HG02970 (cell line): ENCODE measurements around the gene GPR158.
"Not testable (repeated sequence)": the region's sequence is repeated elsewhere in the genome, so short reads cannot be mapped to it uniquely, and the experiment has no call there.

Experiments
- ATAC-seq: cut with Tn5 transposase; IDR thresholded peaks from one replicate; pipeline ENCODE4 v1.9.1; 2021; ENCODE audit warnings: mild to moderate bottlenecking, moderate library complexity, moderate number of reproducible peaks; ENCODE audit not compliant: unreplicated experiment, low FRiP score

GPR158 gene

DNA sequence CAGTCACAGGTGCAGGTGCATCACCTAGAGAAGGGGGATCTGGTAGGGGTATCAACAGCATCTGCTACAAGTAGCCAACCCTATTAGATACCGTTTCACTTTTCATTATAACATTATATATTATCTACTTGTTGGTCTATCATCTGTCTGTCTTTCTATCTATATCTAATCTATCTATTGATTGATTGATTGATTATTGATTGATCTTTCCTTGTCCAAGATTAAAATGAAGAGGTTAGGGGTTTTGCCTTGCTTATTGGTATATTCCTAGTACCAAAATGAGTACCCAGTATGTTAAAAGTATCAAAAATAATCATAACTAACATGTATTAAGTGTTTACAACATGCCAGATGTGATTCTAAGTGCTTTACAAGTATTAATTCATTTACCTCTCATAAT, 121.5 kb downstream of the GPR158 start:
- no peak for ATAC-seq

DNA sequence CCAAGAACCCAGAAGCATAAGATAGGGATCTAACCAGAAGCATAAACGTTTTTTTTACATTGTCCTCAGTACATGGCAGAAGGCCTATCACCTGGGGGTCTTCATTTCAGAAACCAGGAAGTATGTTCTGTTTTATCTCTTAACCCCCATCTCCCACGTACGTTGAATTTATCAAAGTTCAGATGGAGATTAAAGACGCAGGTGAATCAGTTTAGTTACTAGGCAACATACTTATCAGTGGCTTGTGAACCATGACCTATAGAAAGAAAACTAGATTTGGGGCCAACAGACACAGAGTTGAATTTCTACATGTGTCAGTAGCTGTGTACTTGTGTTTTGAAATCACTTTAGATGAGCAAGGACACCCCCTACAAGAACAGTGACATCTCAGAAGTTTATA, 122.7 kb downstream of the GPR158 start:
- ATAC-seq, result no peak

DNA sequence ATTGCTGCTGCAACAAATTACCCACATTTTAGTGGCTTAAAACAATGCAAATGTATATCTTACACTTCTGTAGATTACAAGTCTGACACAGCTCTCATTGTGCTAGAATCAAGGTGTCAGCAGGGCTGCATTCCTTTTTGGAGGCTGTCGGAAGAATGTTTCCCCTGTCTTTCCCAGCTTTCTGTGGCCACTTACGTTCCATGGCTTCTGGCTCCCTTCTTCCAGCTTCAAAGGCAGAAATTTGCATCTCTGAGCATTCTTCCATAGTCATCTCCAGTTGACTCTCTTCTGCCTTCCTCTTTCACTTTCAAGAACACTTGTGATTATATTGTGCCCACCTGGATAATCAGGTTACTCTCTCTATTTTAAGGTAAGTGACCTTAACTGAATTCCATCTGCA, 125.3 kb downstream of the GPR158 start:
- no peak for ATAC-seq

DNA sequence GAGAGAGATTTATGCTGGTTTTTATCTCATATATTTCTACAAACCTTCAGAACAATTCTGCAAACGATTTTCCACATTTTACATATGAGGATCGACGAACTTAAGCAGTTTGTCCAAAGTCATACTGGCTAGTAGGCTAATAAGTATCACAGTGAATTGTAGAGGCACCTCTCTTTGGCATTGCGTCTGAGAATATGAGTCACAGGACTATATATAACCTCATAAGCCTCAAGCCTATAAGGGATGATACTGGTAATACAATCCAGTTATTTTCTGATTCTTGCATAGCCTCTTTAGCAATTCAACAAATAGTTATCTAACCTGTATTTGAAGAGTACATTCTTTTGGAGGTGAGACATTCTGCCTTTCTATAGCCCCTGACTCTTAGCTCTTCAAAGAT, 129.8 kb downstream of the GPR158 start:
- no peak for ATAC-seq

DNA sequence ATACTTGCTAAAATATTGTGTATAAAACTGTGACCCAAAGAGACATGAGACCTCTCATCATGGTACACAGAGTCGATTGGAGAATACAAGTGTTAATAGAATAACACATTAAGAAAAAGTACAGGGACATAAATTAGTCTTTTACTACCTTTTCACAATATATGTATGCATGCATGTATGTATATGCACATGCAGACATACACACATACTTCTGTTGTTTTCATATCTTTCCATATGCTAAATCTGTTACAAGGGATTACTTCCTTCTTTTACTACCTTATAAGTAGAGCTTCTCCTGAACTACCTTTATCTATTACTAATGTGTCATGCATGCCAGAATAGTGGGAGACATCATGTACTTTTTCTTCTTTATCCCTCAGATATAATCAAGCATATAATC, 131.6 kb downstream of the GPR158 start:
- ATAC-seq, result no peak

DNA sequence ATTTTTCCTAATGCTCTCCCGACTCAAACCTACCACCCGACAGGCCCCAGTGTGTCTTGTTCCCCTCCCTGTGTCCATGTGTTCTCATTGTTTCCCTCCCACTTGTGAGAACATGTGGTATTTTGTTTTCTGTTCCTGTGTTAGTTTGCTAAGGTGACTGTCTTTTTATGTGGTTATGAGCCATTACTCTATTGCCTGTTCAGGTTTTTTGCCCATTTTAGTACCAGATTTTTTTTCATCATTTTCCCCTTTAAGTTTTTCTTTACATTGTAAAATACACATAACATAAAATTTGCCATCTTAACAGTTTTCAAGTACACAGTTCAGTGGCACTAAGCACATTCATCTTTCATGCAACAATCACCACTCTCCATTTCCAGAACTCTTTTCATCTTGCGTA, 133.5 kb downstream of the GPR158 start:
- ATAC-seq, result no peak

DNA sequence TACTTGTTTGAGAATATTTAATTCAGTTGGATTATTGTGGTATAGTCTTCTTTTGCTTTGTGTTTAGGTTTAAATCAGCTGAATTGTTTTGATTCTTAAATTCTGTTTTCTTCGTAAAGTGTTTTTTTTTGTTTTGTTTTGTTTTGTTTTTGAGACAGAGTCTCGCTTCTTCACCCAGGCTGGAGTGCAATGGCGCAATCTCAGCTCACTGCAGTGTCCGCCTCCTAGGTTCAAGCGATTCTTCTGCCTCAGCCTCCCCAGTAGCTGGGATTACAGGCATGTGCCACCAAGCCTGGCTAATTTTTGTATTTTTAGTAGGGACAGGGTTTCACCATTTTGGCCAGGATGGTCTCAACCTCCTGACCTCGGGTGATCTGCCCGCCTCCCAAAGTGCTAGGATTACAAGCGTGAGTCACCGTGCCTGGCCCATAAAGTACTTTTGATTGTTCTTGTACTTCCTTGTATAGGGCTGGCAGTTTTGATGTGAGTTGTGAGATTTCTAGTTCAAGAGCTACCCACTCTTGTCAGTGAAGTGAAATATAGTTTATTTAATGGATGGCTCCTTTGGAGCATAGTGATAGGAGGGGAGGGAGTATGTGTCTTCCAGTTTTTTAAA, 142.9 kb downstream of the GPR158 start:
- ATAC-seq, result not testable (repeated sequence)

DNA sequence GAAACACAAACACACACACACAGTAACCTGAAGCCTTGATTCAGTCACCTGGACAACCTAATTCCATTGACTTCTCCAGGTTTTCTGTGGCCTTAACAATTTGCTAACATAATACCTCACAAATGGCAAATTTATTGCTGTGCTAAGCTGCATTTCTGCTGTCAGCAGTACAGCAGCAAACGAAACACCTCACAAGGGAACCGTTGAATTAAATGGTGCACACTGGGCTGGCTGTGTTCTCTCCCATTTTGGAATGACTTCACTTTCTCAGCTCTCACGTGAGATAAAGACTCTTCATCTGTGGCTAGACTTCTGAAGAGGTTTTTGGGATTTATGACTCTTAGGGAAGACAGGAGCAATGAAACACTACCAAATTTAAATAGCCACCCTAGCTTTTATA, 152.5 kb downstream of the GPR158 start:
- no peak for ATAC-seq

DNA sequence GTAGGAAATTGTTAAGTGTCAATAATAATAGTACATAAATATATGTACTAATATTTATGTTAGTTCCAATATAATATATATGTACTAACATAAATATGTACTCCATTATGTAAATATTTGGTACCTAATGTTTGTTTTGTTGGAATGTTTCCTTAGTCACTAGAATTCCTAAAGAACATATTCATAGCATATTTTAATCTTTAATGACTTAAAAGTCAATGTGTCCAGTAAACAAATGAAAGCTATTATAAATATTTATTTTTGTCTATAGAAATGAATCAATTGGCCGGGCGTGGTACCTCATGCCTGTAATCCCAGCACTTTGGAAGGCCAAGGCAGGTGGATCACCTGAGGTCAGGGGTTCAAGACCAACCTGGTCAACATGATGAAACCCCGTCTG, 153.6 kb downstream of the GPR158 start:
- no peak for ATAC-seq

DNA sequence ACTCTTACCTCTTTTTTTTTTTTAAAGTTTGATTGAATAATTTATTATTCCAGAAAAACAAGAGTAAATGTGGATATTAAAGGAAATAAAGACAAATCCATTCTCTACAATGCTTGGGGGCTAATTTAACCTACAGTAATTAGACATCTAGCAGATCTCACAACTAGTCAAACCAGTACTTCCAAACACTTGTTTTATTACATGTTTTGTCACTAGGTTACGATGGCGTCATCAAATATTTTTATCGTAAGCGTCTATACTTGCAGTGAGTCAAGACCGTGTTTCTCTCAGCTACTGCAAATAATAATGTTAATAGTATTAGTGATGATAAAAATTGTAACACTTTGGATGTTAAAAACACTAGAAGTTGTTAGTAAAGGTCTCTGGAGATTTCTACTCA, 154.8 kb downstream of the GPR158 start:
- not testable (repeated sequence) for ATAC-seq

DNA sequence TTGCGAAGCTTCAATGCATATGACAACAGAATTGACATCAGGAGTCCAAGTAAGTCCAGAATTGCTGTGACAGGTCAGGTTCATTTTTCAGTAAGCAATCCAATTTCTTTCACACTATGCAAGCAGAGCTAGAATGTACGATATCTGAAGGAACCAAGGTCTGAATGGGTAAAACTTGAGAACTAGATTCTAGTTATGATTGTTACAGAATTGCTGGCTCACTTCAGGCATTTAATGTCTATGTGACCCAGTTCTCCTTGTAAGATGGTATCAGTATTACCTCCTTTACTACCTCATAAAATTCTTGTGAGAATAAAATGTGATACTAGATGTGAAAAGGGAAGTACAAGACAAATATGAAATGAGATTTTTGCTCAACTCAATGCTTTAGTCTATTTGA, 159.6 kb downstream of the GPR158 start:
- ATAC-seq, result no peak

DNA sequence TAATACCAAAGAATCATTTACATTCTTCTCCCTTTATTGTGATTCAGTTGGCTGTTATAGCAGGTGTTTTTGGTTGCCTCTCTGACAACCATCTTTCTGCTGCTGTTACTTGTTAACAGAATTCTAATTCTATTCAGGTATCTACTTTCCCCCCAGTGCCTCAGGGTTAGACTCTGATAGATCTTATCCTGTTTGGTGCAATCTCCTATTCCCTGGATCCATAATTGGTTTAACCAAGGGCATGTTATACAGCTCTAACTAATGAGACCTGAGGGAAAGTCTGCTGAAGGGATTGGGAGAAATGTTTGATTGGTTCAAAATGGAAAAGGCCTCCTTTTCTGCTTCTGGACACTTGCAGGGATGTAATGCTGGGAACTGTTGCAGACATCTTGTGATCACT, 161.5 kb downstream of the GPR158 start:
- ATAC-seq, result no peak

DNA sequence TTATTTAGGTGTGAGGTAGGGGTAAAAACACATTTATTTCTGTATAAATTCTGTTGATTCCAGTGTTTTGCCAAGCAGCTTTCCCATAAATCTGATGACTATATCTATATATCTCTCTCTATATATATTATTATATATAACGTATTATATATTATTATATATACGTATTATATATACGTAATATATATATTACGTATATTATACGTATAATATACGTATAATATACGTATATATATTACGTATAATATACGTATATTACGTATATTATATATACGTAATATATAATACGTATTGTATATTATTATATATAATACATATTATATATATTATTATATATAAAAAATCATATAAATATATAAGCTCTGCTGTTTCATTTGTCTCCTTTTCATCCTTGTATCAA, 163.5 kb downstream of the GPR158 start:
- ATAC-seq, result no peak

DNA sequence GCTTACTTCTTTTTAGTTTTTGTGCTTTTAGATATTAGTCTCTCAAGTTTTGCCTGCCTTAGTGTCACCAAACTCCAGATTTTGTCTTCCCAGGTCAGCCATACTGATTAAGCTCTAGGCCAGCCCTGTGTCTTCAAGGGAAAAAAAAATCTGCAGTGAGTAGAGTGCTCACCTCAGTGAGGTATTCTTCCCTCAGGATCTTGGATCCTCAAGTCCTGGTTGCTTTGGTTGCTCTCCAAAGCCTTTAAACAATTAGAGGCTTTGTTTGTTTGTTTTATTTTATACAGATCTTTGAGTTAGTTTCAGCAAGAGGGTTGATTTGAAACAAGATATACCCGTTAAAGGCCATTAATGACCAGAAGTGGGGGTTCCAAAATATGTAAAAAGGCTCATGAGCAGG, 165.2 kb downstream of the GPR158 start:
- ATAC-seq, result no peak

DNA sequence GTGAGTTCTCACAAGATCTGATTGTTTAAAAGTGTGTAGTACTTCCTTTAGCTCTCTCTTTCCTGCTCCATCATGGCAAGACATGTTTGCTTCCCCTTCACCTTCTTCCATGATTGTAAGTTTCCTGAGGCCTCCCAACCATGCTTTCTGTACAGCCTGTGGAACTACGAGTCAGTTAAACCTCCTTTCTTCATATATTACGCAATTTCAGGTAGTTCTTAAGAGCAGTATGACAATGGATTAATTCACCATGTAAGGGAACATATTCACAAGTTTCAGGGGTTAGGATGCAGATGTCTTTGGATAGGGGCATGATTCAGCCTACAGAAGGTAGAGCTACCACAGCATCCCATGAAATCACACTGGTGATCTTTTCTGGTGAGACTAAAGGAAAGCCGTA, 174.7 kb downstream of the GPR158 start:
- ATAC-seq, result no peak

DNA sequence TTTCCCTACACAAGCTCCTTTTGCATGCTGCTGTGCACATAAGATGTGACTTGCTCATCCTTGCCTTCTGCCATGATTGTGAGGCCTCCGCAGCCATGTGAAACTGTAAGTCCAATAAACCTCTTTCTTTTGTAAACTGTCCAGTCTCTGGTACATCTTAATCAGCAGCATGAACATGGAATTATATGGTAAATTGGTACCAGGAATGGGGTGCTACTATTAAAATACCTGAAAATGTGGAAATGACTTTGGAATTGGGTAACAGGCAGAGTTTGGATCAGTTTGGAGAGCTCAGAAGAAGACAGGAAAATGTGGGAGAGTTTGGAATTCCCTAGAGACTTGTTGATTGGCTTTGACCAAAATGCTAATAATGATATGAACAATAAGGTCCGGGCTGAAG, 181.8 kb downstream of the GPR158 start:
- ATAC-seq, result no peak

DNA sequence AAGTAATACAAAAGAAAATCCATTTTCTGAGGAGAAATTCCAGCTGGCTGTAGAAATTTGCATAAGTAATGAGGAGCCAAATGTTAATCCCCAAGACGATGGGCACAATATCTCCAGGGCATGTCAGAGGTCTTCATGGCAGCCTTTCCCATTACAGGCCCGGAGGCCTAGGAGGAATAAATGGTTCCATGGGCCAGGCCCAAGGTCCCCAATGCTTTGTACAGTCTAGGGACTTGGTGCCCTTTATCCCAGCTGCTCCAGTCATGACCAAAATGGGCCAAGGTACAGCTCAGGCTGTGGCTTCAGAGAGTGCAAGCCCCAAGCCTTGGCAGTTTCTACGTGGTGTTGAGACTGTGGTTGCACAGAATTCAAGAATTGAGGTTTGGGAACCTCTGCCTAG, 182.5 kb downstream of the GPR158 start:
- no peak for ATAC-seq

DNA sequence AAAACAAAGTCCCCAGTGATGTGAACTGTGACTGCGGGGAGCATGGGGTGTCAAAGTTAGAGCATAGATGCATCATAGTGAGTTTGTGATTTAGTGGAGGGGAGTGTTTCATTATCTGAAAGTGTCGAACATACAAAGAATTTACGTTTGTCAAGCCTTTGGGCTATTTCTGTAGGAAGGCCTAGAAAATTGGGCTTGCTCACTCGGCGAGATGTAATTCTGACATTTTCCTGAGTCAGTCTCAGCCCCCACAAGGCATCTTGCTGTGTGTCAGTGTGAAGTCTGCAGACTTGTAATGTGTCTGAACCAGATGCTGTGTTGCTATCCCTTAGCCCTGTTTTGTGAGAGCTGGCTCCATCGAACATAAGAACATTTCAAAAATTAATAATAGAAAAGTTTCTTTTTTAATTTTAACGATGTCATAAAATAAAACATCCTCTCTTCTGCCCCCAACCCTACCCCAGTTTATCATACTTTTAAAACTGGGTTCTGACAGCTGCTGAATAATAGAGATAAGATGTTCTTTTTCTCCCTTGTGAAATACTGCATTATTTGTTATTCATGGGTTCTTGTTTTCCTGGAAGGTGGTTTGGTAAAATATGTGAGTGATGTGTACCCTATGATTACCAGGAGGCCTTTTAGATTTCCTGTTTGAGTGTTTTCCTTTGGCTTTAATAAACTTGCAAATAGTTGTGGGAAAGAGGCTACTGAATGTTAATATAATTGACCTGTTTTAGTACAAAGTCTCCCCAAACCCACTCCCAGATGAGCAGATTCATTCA, 207.4 kb downstream of the GPR158 start:
- ATAC-seq, result no peak

DNA sequence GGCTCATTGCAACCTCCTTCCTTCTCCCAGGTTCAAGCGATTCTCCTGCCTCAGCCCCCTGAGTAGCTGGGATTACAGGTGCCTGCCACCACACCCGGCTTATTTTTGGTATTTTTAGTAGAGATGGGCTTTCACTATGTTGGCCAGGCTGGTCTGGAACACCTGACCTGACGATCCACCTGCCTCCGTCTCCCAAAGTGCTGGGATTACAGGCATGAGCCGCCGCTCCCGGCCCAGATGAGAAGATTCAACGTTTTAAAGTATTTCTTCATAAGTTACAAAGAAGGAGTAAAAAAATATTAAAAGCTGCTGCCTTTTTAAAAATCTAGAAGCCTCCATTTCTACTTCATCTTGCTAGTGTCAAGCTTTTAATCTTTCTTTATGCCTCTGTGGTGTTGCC, 208.1 kb downstream of the GPR158 start:
- not testable (repeated sequence) for ATAC-seq

DNA sequence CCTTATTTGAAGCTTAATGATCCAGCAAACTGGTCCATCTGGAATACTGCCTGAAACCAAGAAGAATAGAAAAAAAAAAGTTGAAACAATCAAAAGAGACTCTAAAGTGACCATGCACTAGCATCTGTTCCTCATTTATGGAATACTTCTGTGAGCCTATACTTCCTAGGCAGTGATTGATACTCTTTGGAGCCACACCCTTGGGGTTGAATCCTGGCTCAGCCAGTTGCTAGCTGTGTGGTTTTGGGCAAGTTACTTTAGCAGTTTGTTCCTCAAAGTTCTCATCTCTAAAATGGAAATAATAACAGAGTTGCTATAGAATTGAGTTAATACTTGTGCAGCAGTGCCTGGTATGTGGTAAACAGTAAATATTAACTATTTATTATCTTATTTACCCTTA, 208.9 kb downstream of the GPR158 start:
- ATAC-seq, result no peak

DNA sequence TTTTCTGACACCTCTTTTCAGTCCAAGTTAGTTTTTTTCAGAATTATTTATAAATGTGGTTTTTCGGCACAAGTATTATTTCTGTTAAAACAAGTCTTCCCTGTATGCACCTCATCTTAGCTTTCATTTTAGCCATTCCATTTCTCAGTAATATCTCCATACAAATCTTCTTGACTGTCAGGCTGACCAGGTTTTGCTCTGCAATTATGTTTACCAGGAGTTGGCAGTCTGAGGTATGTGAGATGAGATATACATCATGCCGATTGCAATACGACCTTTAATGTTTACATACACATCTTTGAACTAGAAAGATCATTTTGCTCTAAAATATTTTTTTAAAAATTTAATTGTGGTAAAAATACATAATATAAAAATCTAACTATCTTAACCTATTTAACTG, 209.8 kb downstream of the GPR158 start:
- ATAC-seq, result no peak

DNA sequence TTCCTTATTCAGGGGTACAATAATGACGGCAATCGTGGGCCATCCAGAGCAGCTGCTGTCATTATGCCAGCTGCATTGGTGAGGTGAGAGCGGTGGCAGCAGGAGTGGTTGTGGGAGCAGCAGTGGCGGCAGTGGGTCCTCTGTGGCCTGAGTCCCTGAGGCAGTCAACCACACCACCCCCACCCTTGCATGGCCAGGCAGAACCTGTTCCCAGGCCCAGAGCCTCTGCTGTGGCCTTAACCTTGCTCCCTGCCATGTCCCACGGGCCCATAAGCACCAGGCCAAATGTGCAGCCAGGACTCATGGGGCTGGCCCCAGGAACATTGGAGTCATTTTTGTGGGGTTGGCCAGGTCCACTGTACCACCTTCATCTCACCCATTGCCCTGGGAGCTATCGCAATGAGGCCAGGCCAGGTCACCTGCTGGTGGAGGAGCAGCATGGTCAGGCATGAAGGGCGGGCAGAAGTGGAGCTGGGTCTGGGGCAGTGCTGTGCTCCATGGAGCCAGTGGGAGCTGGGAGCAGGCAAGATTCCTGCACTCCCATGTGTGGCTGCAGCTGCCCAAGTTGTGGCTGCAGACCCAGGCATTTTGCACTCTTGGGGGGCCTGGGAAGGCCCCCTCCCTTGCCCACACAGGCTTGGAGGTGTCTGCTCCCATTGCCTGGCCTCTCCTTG, 213.5 kb downstream of the GPR158 start:
- ATAC-seq, result no peak
